Measurements from ENCODE around the gene BCAS1. TPM values are rescaled to one million over a fixed set of nuclear protein-coding genes. Genes with fewer than 3 reads are reported as not detected.
A peak's percentile ranks its signal among the peaks of the same experiment; 100 is the strongest.

BCAS1 gene
- polyA plus RNA-seq, 1 of the 3 experiments (the other 2 are of a cell fraction) = not detected

DNA sequence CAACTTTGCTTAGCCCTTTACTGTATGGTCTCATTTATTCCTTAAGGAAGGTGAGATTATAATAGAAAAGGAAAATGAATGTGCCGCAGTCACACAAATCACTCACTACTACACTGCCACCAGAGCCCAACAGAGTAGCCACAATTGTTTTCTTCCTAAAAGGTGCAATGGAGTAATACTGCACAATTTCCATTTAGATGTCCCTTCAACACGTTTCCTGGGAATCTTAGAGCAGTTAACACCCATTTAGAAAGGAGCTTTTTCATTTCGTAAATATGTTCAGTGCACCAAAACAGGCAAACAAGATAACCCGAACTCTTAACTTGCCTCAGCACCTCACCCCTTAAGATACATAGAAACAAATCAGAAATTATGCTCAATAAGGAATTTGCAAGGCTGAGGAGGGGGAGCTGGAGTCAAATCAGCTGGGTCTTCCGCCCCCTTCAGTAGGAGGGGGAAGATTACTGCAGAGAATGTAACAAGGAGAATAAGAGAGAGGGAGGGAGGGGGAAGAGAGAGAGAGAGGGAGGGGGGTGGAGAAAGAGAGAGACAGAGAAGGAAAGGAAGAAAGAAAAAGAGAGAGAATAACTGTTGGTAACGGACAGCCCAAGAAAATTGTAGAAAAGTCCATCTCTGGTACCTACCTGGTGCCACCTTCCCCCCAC lies 155.5 kb downstream of the BCAS1 start (continued):
- TF ChIP-seq, protein P1, sequence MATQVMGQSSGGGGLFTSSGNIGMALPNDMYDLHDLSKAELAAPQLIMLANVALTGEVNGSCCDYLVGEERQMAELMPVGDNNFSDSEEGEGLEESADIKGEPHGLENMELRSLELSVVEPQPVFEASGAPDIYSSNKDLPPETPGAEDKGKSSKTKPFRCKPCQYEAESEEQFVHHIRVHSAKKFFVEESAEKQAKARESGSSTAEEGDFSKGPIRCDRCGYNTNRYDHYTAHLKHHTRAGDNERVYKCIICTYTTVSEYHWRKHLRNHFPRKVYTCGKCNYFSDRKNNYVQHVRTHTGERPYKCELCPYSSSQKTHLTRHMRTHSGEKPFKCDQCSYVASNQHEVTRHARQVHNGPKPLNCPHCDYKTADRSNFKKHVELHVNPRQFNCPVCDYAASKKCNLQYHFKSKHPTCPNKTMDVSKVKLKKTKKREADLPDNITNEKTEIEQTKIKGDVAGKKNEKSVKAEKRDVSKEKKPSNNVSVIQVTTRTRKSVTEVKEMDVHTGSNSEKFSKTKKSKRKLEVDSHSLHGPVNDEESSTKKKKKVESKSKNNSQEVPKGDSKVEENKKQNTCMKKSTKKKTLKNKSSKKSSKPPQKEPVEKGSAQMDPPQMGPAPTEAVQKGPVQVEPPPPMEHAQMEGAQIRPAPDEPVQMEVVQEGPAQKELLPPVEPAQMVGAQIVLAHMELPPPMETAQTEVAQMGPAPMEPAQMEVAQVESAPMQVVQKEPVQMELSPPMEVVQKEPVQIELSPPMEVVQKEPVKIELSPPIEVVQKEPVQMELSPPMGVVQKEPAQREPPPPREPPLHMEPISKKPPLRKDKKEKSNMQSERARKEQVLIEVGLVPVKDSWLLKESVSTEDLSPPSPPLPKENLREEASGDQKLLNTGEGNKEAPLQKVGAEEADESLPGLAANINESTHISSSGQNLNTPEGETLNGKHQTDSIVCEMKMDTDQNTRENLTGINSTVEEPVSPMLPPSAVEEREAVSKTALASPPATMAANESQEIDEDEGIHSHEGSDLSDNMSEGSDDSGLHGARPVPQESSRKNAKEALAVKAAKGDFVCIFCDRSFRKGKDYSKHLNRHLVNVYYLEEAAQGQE (IDR thresholded peaks at IDR 0.05; ENCODE audit: low read depth, low read length) = no peak

DNA sequence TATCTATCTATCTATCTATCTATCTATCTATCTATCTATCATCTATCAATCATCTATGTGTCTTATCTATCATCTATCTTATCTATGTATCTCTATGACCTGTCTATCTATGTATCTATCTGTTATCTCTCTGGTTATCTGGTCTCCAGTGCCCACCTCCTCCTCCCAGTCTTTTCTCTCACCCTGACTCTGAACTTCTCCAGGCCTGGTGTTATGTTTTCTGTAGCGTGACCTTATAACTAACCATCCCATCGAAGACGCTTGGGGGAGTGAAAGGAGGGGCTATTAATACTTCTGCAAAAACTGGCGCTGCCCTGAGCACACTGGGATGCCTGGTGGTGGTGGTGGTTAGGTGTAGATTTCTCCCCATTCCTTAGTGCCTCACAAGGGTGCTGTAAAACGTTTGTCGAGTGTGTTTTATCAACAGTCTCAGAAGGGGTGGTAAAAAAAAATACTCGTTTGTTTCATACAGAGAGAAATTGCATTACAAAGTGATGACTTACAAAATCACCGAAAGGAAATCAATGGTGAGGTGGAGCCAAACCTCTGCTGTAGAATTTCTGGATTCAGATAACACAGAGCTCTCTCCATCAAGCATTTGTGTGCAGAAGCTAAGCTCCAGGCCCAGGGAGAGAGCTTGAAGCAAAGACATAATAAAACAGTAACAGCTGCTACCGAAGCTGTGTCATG lies 156.2 kb downstream of the BCAS1 start:
- 59% methylated on average over 9 of the region's 9 CpGs for WGBS (ENCODE audit: low lambda C conversion rate)
- no peak for DNase-seq

DNA sequence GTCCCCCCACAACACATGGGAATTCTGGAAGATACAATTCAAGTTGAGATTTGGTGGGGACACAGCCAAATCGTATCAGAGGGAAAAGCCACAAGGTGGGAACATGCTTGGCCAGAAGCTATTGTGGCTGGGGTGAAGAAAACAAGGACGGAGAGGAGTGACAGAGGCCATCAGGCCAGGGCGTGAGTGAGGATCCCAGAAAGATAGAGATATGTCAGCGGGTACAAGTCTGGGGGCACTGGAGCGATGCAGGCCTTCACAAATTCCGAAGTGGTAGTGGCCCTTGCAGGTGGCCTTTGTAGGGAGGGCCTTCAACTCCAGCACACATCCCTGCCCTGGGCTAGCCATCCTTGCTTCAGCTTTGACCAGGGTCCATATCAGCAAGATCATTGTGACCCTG lies 159.1 kb downstream of the BCAS1 start:
- H3K36me3 ChIP-seq (replicated peaks in 1 of 2; ENCODE audit: control insufficient read depth in 1 of 2, insufficient read depth in 2 of 2, low read length in 1 of 2) = no peaks in the 10 kb centered on the region
- no peak overlapping the region for H3K4me3 ChIP-seq (ENCODE audit: low read depth in 2 of 2, low read length in 1 of 2)
- H3K9me2 ChIP-seq = no peaks in the 10 kb centered on the region
- no peaks in the 10 kb centered on the region for H4K20me1 ChIP-seq (ENCODE audit: insufficient read depth)
- ChIA-PET POLR2A (no interaction called here), CTCF (no interaction called here)
- no peak overlapping the region for H3K27ac ChIP-seq (ENCODE audit: low read depth in 2 of 2, low read length in 1 of 2)
- H3K9ac ChIP-seq = no peak overlapping the region
- H2AFZ ChIP-seq (ENCODE audit: low read depth) = no peak overlapping the region
- H3K4me1 ChIP-seq (ENCODE audit: control insufficient read depth in 1 of 2, insufficient read depth in 2 of 2, low read depth in 1 of 2, low read length in 1 of 2) = peaks cover 16 to 17% of the 10 kb centered on the region in 2 experiments
- H3F3A ChIP-seq (replicated peaks; ENCODE audit: insufficient read depth) = peaks cover 6% of the 10 kb centered on the region
- DNase-seq = no peak
- WGBS (ENCODE audit: low lambda C conversion rate) = 77% methylated on average over 6 of the region's 6 CpGs
- no peak overlapping the region for H3K4me2 ChIP-seq
- TF ChIP-seq RAD21 (IDR thresholded peaks at IDR 0.05; ENCODE audit: low read length) (no peak), MEF2A (IDR thresholded peaks at IDR 0.05; ENCODE audit: borderline replicate concordance, low read depth) (no peak), YY1 (IDR thresholded peaks at IDR 0.05; ENCODE audit: low read depth) (no peak)
- H3K27me3 ChIP-seq (ENCODE audit: insufficient read depth) = no peaks in the 10 kb centered on the region
- H3K9me3 ChIP-seq = no peaks in the 10 kb centered on the region
- H3K79me2 ChIP-seq (ENCODE audit: insufficient read depth) = no peaks in the 10 kb centered on the region

More for the DNA sequence above, 156.2 kb downstream of the BCAS1 start:
- Histone ChIP-seq H4K20me1 (ENCODE audit: insufficient read depth) (no peaks in the 10 kb centered on the region), H3K79me2 (ENCODE audit: insufficient read depth) (no peaks in the 10 kb centered on the region), H3K9me3 (no peaks in the 10 kb centered on the region), H3K4me3 (ENCODE audit: low read depth in 2 of 2, low read length in 1 of 2) (no peak overlapping the region), H3K27me3 (ENCODE audit: insufficient read depth) (no peaks in the 10 kb centered on the region), H3K27ac (ENCODE audit: low read depth in 2 of 2, low read length in 1 of 2) (peak overlapping the region; percentile 96 to 99), H3F3A (replicated peaks; ENCODE audit: insufficient read depth) (peaks cover 15% of the 10 kb centered on the region), H3K9me2 (no peaks in the 10 kb centered on the region), H3K4me2 (peak overlapping the region; percentile 95), H3K9ac (peak overlapping the region; percentile 90), H3K4me1 (ENCODE audit: control insufficient read depth in 1 of 2, insufficient read depth in 2 of 2, low read depth in 1 of 2, low read length in 1 of 2) (peaks cover 37 to 41% of the 10 kb centered on the region in 2 experiments), H3K36me3 (replicated peaks in 1 of 2; ENCODE audit: control insufficient read depth in 1 of 2, insufficient read depth in 2 of 2, low read length in 1 of 2) (no peaks in the 10 kb centered on the region), H2AFZ (ENCODE audit: low read depth) (peak overlapping the region; percentile 68)
- TF ChIP-seq SIN3A (IDR thresholded peaks at IDR 0.05; ENCODE audit: borderline replicate concordance, low read depth, low read length) (no peak), JUND (IDR thresholded peaks at IDR 0.05) (no peak), RFX5 (IDR thresholded peaks at IDR 0.05; ENCODE audit: low read length) (no peak), RCOR1 (IDR thresholded peaks at IDR 0.05; ENCODE audit: low read length) (no peak), GATA2 (CRISPR knock-in tag; IDR thresholded peaks at IDR 0.05) (peak; percentile 15; the same call in 1 of the 2 replicates)
- TF ChIP-seq, protein P2, sequence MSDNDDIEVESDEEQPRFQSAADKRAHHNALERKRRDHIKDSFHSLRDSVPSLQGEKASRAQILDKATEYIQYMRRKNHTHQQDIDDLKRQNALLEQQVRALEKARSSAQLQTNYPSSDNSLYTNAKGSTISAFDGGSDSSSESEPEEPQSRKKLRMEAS (IDR thresholded peaks at IDR 0.05; ENCODE audit: low read depth) = 0 out of 2 replicates have a peak, but pooled peaks have one; percentile 34
- TF ChIP-seq, protein P3, sequence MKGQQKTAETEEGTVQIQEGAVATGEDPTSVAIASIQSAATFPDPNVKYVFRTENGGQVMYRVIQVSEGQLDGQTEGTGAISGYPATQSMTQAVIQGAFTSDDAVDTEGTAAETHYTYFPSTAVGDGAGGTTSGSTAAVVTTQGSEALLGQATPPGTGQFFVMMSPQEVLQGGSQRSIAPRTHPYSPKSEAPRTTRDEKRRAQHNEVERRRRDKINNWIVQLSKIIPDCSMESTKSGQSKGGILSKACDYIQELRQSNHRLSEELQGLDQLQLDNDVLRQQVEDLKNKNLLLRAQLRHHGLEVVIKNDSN (IDR thresholded peaks at IDR 0.05; ENCODE audit: borderline replicate concordance, low read depth) = no peak
- CTCF ChIA-PET = interaction anchor here (0.9 to 3.9 kb wide), 15 partner anchors 7 to 339 kb away, joined by 3 to 34 read pairs (median 6); partner anchors contain the start of gene ZNF217
- POLR2A ChIA-PET = interaction anchor here (2.0 kb wide), 2 partner anchors 163 to 320 kb away, joined by 7 to 12 read pairs; partner anchors contain the start of gene ZNF217

Measured in SK-N-SH (cell line).